VCaP (cell line): Measurements from ENCODE around the gene ZNF646.

Source experiments
- H3K27ac ChIP-seq: fragments of 450-650 bp; 2 replicates; pipeline ENCODE4 v1.5.1; 2017
- CTCF ChIP-seq: fragments of 450-650 bp; conservative IDR thresholded peaks from 2 replicates; pipeline ENCODE4 v1.5.1; 2017; ENCODE audit warnings: mild to moderate bottlenecking, moderate library complexity

The ZNF646 gene

GRCh38 chr16:31073970-31074813 is at the start of gene ZNF646, which contains the start of gene ZNF668:
ZNF646 (plus strand) TSS chr16:31074422; CDS start chr16:31076325, 1,903 bp downstream.
ZNF668 (minus strand) TSS chr16:31074240; CDS start chr16:31064459, 9,781 bp downstream.
- TF ChIP-seq CTCF: no peak
- peak within 1 kb of the TSS; percentile 88 for H3K27ac ChIP-seq

GRCh38 chr16:31025339-31025738 is 48.9 kb upstream of the ZNF646 start:
- no peak overlapping the region for H3K27ac ChIP-seq
- no peak for TF ChIP-seq CTCF

GRCh38 chr16:31029272-31029671 is 45.0 kb upstream of the ZNF646 start:
- TF ChIP-seq CTCF: no peak
- no peak overlapping the region for H3K27ac ChIP-seq

GRCh38 chr16:31031276-31031675 is 42.9 kb upstream of the ZNF646 start:
- TF ChIP-seq CTCF: no peak
- no peak overlapping the region for H3K27ac ChIP-seq

GRCh38 chr16:31032736-31033708 is 41.2 kb upstream of the ZNF646 start, which contains the start of gene STX4:
STX4 (plus strand) TSS chr16:31033558; CDS start chr16:31033806, 248 bp downstream.
- no peak for TF ChIP-seq CTCF
- H3K27ac ChIP-seq: peak within 1 kb of the TSS; percentile 60; the same call in 1 of the 2 replicates

GRCh38 chr16:31033709-31034492 is 40.3 kb upstream of the ZNF646 start:
- H3K27ac ChIP-seq: peak overlapping the region; percentile 60; the same call in 1 of the 2 replicates
- TF ChIP-seq CTCF: no peak
